Hematopoietic multipotent progenitor cell treated with erythropoietin and hydrocortisone succinate and interleukin-3 and kit ligand, for 17 days (in vitro differentiated cells): Measurements from ENCODE around the gene MYCBPAP.

Experiments
- DNase-seq: peaks from one replicate; pipeline ENCODE4 v3.0.0-alpha.2; 2015; ENCODE audit warnings: low spot score

The MYCBPAP gene

GRCh38 chr17:50487213-50488096, 20.8 kb upstream of the MYCBPAP start:
- DNase-seq, result no peak

GRCh38 chr17:50488880-50489279, 19.4 kb upstream of the MYCBPAP start:
- DNase-seq, result no peak

- no peak for DNase-seq
Measured at GRCh38 chr17:50491505-50491904, 16.7 kb upstream of the MYCBPAP start.

GRCh38 chr17:50492214-50492613, 16.0 kb upstream of the MYCBPAP start:
- DNase-seq, result no peak

GRCh38 chr17:50493744-50494143, 14.5 kb upstream of the MYCBPAP start:
- no peak for DNase-seq

GRCh38 chr17:50495217-50495823, 12.9 kb upstream of the MYCBPAP start:
- DNase-seq, result no peak

- DNase-seq, result no peak
Measured at GRCh38 chr17:50495918-50496317, 12.3 kb upstream of the MYCBPAP start.

GRCh38 chr17:50498021-50498874, 10.0 kb upstream of the MYCBPAP start:
- no peak for DNase-seq

- no peak for DNase-seq
Measured at GRCh38 chr17:50499270-50499669, 9.0 kb upstream of the MYCBPAP start.

- no peak for DNase-seq
Measured at GRCh38 chr17:50499721-50500120, 8.5 kb upstream of the MYCBPAP start.

- DNase-seq, result peak; percentile 34
Measured at GRCh38 chr17:50501054-50501453, 7.2 kb upstream of the MYCBPAP start.

GRCh38 chr17:50502301-50502990, 5.8 kb upstream of the MYCBPAP start:
- no peak for DNase-seq

GRCh38 chr17:50505591-50506130, 2.6 kb upstream of the MYCBPAP start:
- no peak for DNase-seq

- DNase-seq, result no peak
Measured at GRCh38 chr17:50506298-50506697, 1.9 kb upstream of the MYCBPAP start.

GRCh38 chr17:50508573-50509460, 578 bp downstream of the MYCBPAP start:
- DNase-seq, result no peak

GRCh38 chr17:50511058-50511457, 2.8 kb downstream of the MYCBPAP start:
- no peak for DNase-seq

- no peak for DNase-seq
Measured at GRCh38 chr17:50513495-50513894, 5.3 kb downstream of the MYCBPAP start.

GRCh38 chr17:50514388-50514787, 6.1 kb downstream of the MYCBPAP start:
- DNase-seq, result no peak

- no peak for DNase-seq
Measured at GRCh38 chr17:50514936-50515702, 6.9 kb downstream of the MYCBPAP start.

GRCh38 chr17:50517011-50517410, 8.8 kb downstream of the MYCBPAP start:
- no peak for DNase-seq
